WERI-Rb-1 (cell line): ENCODE measurements around the gene UBR7.
A peak's percentile ranks its signal among the peaks of the same experiment; 100 is the strongest.

ENCODE experiments used
- DNase-seq: peaks from one replicate; pipeline ENCODE4 v3.0.0-alpha.2; 2020
- H3K27ac ChIP-seq: fragments of 250-450 bp; sonication (Bioruptor Pico); 2 replicates; pipeline ENCODE4 v1.5.1; 2020; ENCODE audit warnings: mild to moderate bottlenecking, moderate library complexity
- H3K27me3 ChIP-seq: fragments of 250-450 bp; sonication (Bioruptor Pico); 2 replicates; pipeline ENCODE4 v1.5.1; 2021; ENCODE audit warnings: mild to moderate bottlenecking, low read depth, moderate library complexity; ENCODE audit not compliant: insufficient read depth, severe bottlenecking
- H3K36me3 ChIP-seq: fragments of 250-450 bp; sonication (Bioruptor Pico); 2 replicates; pipeline ENCODE4 v1.5.1; 2020; ENCODE audit warnings: mild to moderate bottlenecking, moderate library complexity
- H3K4me3 ChIP-seq: 2 replicates; pipeline ENCODE4 v1.5.1; 2011; ENCODE audit warnings: low read depth, mild to moderate bottlenecking, control low read depth, low read length
- H3K9me3 ChIP-seq: fragments of 250-450 bp; sonication (Bioruptor Pico); 2 replicates; pipeline ENCODE4 v1.5.1; 2021; ENCODE audit warnings: mild to moderate bottlenecking, moderate library complexity; ENCODE audit not compliant: severe bottlenecking
- TF ChIP-seq, protein P1 (sequence below): IDR thresholded peaks from 2 replicates; pipeline ENCODE4 v1.5.1; 2011; ENCODE audit warnings: low read depth, mild to moderate bottlenecking, control low read depth, inconsistent platforms, low read length

UBR7 gene

DNA sequence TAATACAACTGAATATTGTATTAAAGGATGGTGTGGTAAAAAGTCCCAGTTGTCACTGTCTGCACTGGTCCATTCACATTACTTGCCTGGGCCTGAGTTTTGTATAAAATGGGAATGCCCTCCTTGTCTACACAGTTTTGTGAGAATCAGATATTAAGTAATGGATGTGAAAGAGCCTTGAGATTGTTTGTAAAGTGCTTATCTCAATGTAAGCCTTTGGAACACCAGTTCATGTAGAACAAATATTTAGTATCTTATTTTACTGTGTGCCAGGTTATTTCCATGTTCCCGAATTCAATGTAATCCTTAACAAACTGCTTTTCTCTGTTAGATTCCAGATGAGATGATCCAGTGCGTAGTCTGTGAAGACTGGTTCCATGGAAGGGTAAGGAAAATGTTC lies 7.5 kb downstream of the UBR7 start:
- Histone ChIP-seq H3K27ac (no peak overlapping the region), H3K36me3 (peaks cover 81% of the 10 kb centered on the region), H3K9me3 (no peaks in the 10 kb centered on the region), H3K27me3 (no peaks in the 10 kb centered on the region), H3K4me3 (no peak overlapping the region)
- TF ChIP-seq, protein P1, sequence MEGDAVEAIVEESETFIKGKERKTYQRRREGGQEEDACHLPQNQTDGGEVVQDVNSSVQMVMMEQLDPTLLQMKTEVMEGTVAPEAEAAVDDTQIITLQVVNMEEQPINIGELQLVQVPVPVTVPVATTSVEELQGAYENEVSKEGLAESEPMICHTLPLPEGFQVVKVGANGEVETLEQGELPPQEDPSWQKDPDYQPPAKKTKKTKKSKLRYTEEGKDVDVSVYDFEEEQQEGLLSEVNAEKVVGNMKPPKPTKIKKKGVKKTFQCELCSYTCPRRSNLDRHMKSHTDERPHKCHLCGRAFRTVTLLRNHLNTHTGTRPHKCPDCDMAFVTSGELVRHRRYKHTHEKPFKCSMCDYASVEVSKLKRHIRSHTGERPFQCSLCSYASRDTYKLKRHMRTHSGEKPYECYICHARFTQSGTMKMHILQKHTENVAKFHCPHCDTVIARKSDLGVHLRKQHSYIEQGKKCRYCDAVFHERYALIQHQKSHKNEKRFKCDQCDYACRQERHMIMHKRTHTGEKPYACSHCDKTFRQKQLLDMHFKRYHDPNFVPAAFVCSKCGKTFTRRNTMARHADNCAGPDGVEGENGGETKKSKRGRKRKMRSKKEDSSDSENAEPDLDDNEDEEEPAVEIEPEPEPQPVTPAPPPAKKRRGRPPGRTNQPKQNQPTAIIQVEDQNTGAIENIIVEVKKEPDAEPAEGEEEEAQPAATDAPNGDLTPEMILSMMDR = no peak
- DNase-seq = no peak

DNA sequence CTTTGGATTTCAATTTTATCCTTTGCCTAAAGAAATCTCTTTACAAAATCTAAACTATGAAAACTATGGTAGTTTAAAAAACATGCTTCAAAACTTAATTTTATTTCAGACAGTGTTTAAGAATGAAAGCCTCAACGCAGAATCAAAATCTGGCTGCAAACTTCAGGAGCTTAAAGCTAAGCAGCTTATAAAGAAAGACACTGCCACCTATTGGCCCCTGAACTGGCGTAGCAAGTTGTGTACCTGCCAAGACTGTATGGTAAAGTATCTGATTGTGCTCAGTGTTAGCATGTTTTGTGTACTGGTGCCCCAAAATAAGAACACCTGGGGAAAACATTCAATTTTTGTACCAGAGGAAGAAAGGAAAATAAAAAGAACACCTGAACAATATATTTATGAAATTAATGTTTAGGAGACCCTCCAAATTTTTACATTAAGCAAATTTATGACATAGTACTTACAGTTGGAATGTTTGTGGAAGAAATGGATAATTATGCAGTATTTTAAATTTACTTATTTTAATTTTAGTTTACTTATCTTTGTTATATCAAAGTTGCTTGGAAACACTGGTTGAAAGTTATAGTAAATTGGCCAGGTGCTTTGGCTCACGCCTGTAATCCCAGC lies 12.2 kb downstream of the UBR7 start:
- Histone ChIP-seq H3K36me3 (peaks cover 69% of the 10 kb centered on the region), H3K27me3 (no peaks in the 10 kb centered on the region), H3K4me3 (no peak overlapping the region), H3K9me3 (no peaks in the 10 kb centered on the region), H3K27ac (no peak overlapping the region; the same call in 1 of the 2 replicates)
- TF ChIP-seq, protein P1 = peak; percentile 67
- DNase-seq = peak; percentile 68

DNA sequence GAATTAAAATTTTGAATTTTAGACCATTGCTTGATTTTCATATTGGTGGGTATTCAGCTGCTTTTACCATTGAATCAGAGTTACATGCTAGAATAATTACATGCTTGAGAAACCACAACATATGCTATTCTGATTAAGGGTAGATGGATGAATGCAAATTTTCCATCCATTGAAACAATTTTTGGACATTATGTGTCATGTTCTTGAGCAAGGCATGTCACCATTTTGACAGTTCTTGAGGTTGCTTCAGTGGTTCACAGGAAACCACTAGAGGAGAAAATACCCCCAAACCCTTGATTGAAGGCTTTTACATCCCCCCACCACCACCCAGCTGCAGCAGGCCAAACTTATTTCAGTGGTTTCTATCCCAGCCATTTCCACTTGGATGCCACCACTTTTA lies 13.5 kb downstream of the UBR7 start:
- no peak overlapping the region for H3K27ac ChIP-seq
- no peak for DNase-seq
- no peak overlapping the region for H3K4me3 ChIP-seq
- no peaks in the 10 kb centered on the region for H3K27me3 ChIP-seq
- H3K36me3 ChIP-seq = peaks cover 67% of the 10 kb centered on the region
- H3K9me3 ChIP-seq = no peaks in the 10 kb centered on the region
- TF ChIP-seq, protein P1 = no peak

DNA sequence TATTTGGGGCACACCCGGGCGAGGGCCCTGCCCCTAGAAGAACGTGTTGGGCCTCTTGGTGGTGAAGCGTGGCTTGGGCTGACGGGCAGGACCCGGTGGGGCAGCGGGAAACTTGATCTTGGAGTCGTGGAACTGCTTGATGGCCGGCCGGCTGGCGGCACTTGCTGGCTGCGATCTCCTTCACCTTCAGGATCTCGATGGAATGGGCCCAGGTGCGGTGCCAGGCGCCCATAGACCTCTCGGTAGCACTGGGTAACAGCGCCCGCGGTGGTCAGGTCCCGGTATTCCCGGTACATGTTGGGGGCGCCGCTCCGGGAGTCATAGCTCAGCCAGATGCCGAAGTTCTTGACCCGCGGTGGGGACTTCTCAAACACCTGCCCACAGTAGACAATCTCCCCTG lies 16.5 kb downstream of the UBR7 start:
- Histone ChIP-seq H3K27me3 (no peaks in the 10 kb centered on the region), H3K27ac (no peak overlapping the region), H3K4me3 (no peak overlapping the region), H3K36me3 (peaks cover 73% of the 10 kb centered on the region), H3K9me3 (no peaks in the 10 kb centered on the region)
- DNase-seq = no peak
- TF ChIP-seq, protein P1 = no peak

DNA sequence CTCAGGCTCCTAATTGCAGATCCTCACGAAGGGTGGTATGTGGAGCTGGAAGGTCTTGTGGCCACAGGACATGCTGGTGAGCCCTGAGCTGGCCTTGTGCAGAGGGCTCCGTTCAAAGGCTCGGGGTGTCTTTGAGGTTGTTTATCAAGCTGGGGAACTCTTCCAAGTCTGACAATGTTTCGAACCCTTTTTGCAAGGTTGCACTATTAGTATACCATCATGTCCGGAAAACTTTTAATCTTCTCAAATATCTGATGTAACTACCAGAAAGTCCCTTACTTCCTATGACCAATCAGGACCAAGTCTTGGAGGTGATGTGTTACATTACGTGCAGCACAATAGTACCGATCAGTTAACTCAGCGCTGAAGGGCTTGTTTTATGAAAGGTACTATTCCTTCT lies 21.5 kb downstream of the UBR7 start:
- Histone ChIP-seq H3K27me3 (no peaks in the 10 kb centered on the region), H3K4me3 (no peak overlapping the region), H3K27ac (no peak overlapping the region), H3K36me3 (peaks cover 43% of the 10 kb centered on the region), H3K9me3 (no peaks in the 10 kb centered on the region)
- TF ChIP-seq, protein P1 = no peak
- DNase-seq = no peak

DNA sequence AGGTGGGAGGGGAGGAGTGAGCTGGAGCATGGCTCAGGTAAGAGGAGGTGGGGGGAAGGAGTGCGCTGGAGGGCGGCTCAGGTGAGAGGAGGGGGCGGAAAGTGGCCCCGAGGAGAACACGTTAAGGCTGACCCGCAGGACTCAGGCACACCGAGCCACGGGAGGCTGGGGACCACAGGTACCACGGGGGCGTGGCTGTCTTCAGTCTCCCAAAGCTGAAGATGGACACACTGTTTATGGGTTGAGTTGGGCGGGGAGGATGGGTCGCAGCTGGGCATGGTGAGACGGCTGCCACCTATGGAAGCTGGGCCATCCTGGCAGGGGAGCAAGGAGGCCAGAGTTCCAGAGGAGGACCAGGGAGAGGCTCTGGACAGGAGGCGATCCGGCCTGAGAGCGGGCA lies 23.5 kb downstream of the UBR7 start:
- peaks cover 33% of the 10 kb centered on the region for H3K36me3 ChIP-seq
- DNase-seq = no peak
- no peaks in the 10 kb centered on the region for H3K27me3 ChIP-seq
- H3K4me3 ChIP-seq = no peak overlapping the region
- H3K27ac ChIP-seq = no peak overlapping the region
- H3K9me3 ChIP-seq = no peaks in the 10 kb centered on the region
- TF ChIP-seq, protein P1 = no peak
